AG04449 (cell line): Measurements from ENCODE around the gene RGS1.

Experiments
- CTCF ChIA-PET: fragments of 350-600 bp; formaldehyde crosslinking; extraction: SDS; loops from one replicate; lab custom pipeline; 2021; ENCODE audit warnings: antibody characterized with exemption; lab: Yijun Ruan, JAX
- POLR2A ChIA-PET: fragments of 400-600, 350-600 bp; formaldehyde crosslinking; extraction: SDS; loops from one replicate; lab custom pipeline; 2020; ENCODE audit warnings: antibody characterized with exemption, inconsistent platforms; lab: Yijun Ruan, JAX
- DNase-seq: peaks from one replicate; pipeline ENCODE4 v3.0.0-alpha.2; 2010; ENCODE audit warnings: low read depth, low spot score
- H3K4me3 ChIP-seq: 2 replicates; pipeline ENCODE4 v1.5.1; 2011; ENCODE audit warnings: low read depth, mild to moderate bottlenecking, control low read depth, low read length
- CTCF ChIP-seq: IDR thresholded peaks from one replicate; pipeline ENCODE4 v1.5.1; 2011; ENCODE audit warnings: mild to moderate bottlenecking, moderate library complexity, low read length, control low read depth, inconsistent platforms; ENCODE audit not compliant: insufficient read depth; ENCODE audit errors: missing control alignments

Gene RGS1

GRCh38 chr1:192610112-192610889, 34.7 kb downstream of the RGS1 start:
- TF ChIP-seq CTCF = peak; percentile 22
- DNase-seq = no peak
- CTCF ChIA-PET = interaction anchor here (0.8 to 5.6 kb wide), 16 partner anchors 12 to 424 kb away, joined by 3 to 122 read pairs (median 4); no protein-coding TSS in a partner anchor

GRCh38 chr1:192615055-192615454, 39.5 kb downstream of the RGS1 start:
- POLR2A ChIA-PET = no interaction called here
- CTCF ChIA-PET = interaction anchor here (1.0 to 5.6 kb wide), 2 partner anchors 36 to 140 kb away, joined by 3 to 122 read pairs; no protein-coding TSS in a partner anchor

More at GRCh38 chr1:192610112-192610889, 34.7 kb downstream of the RGS1 start:
- H3K4me3 ChIP-seq = no peak overlapping the region
- POLR2A ChIA-PET = no interaction called here

GRCh38 chr1:192620071-192620635, 44.6 kb downstream of the RGS1 start:
- no peak overlapping the region for H3K4me3 ChIP-seq
- ChIA-PET CTCF (no interaction called here), POLR2A (no interaction called here)
- TF ChIP-seq CTCF = no peak
- no peak for DNase-seq

More at GRCh38 chr1:192615055-192615454, 39.5 kb downstream of the RGS1 start:
- H3K4me3 ChIP-seq = no peak overlapping the region
- DNase-seq = no peak
- TF ChIP-seq CTCF = no peak

GRCh38 chr1:192626366-192627179, 51.0 kb downstream of the RGS1 start:
- no peak overlapping the region for H3K4me3 ChIP-seq
- POLR2A ChIA-PET = no interaction called here
- CTCF ChIA-PET = interaction anchor here (1.6 kb wide), 1 partner anchor 149 kb away, joined by 5 read pairs; no protein-coding TSS in a partner anchor
- TF ChIP-seq CTCF = no peak
- no peak for DNase-seq

GRCh38 chr1:192627901-192628300, 52.3 kb downstream of the RGS1 start:
- CTCF ChIA-PET = interaction anchor here (1.1 to 1.6 kb wide), 2 partner anchors 18 to 151 kb away, joined by 3 to 5 read pairs; no protein-coding TSS in a partner anchor
- POLR2A ChIA-PET = no interaction called here
- no peak overlapping the region for H3K4me3 ChIP-seq
- no peak for DNase-seq
- TF ChIP-seq CTCF = no peak
